NCI-H2171 (cell line): ENCODE results near the gene FOSB.

Experiments
- DNase-seq: peaks from one replicate; lab custom pipeline; 2025; lab: John Stamatoyannopoulos, UW

Gene FOSB

DNA sequence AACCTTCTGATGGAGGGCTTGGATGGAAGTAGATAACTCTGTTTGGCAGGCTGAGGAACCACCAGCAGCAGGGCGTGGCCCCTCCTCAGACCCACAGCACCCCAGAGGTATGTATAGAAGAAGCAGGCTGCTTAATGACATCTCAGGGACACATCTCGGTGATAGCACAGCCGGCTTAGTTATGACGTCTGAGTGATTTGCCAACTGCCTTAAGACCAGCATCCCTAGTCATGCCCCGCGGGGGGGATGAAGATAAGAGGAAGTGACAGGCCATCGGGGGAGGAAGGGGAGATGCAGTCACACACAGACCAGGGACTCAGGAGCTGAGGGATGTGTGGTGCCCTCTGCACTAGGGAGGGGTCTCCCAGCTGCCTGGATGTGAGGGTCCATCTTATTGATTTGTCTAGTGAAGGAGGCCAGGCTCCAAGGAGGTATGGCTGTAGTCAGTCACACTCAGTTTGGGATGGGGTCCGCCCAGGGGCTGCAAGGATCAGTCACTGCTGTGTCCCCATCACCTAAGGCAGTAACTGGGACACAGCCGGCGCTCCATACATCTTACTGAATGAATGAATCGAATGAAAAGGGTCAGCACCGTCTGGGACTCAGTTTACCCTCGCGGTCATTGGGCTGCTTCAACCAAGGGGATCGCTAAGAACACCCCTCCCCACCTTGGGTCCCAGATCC lies 24.9 kb upstream of the FOSB start:
- no peak for DNase-seq

- peak; percentile 89 for DNase-seq
Observed at GRCh38 chr19:45443462-45444317, 24.1 kb upstream of the FOSB start.

GRCh38 chr19:45444318-45445041 lies 23.3 kb upstream of the FOSB start:
- peak; percentile 31 for DNase-seq

- no peak for DNase-seq
Observed at GRCh38 chr19:45445139-45445538, 22.7 kb upstream of the FOSB start.

- no peak for DNase-seq
Observed at GRCh38 chr19:45446295-45446694, 21.5 kb upstream of the FOSB start.

DNA sequence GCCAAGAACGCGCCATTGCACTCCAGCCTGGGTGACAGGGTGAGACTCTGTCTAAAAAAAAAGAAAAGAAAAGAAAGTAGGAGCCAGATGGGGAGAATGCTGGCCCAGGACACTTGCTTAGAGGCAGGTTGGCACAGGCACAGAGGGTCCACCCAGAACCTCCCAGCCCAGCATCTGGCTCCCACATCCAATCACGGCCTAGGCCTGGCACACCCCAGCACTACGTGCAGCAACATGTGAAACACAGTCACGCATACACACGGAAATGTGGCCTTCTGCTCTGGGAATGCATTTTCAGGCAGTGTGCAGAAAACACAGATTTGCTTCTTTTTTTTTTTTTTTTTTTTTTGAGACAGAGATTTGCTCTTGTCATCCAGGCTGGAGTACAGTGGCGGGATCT lies 20.9 kb upstream of the FOSB start:
- peak; percentile 86 for DNase-seq

DNA sequence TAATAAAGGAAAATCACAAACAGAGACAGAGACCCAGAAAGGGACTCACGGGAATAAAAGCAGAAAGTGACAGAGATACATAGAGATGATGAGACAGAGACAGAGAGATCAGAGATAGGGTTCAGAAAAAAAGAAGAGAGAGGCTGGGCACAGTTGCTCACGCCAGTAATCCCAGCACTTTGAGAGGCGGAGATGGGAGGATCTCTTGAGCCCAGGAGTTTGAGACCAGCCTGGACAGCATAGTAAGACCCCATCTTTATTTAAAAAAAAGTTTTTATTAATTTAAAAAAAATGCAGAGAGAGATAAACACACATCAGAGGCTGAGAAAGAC lies 19.4 kb upstream of the FOSB start:
- no peak for DNase-seq

DNA sequence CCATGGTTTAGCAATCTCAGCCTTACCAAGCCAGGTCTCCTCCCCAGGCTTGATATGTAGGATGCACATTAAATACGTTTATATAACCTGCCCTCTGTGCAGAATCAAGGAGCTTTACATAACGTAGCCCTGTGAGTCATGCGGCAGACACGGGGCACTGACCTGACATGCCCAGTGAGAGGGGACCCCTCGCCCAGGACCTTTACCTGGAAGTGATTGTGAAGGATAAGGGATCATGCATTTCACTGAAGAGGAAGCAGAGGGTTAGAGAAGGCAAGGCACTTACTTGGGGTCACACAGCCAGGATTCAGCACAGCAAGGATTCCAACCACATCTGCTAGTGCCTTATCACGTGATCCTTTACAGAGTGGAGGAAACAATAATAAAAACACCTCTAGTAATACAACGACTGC lies 18.9 kb upstream of the FOSB start:
- no peak for DNase-seq

- no peak for DNase-seq
Observed at GRCh38 chr19:45450012-45450333, 17.8 kb upstream of the FOSB start.

- DNase-seq: no peak
Observed at GRCh38 chr19:45451131-45451849, 16.5 kb upstream of the FOSB start.

- no peak for DNase-seq
Observed at GRCh38 chr19:45451850-45452387, 15.9 kb upstream of the FOSB start.

DNA sequence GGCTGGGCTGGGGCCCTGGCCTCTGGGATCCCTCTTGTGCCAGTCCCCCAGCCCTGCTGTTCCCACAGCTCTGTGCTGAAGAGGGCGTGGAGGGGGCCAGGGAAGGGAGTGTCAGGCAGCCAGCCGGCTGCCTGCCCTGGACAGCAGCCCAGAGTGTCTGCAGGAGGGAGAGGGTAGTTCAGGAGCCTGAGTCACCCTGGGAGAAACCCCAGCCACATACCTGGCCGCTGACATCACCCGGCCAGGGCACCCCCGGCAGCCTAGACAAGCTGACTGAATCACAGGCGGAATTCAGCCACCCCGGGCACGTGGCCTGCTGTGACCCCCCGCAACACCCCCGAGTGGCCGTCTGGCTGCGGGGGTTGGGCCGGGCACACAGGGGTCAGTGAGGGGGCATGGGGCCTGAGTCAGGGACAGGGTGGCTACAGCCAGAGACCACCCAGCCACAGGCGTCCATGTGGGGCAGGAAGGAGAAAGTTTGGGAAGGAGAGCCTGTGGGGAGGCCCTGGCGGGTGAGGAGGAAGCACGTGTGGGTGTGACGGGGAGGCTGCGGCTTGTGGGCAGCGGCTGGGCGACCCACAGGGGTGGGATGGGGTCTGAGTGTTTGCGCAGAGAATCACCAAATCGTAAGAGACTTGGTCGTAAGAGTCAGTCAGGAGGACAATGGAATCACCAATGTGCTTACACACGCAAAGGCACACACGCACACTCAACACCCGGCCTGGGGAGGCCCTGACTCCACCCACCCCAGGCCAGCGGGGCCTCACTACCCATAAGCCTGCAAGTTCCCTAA lies 11.9 kb upstream of the FOSB start:
- no peak for DNase-seq

DNA sequence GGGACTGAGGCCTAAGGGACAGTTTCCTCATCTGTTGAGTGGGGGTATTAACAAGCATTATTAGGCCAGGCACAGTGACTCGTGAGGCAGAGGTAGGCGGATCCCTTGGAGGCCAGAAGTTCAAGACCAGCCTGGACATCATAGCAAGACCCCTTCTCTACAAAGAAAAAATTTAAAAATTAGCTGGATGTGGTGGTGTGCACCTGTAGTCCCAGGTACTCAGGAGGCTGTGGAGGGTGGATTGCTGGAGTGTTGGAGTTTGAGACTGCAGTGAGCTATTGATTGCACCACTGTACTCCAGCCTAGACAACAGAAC lies 11.3 kb upstream of the FOSB start:
- no peak for DNase-seq

- DNase-seq: no peak
Observed at GRCh38 chr19:45457776-45458175, 10.0 kb upstream of the FOSB start.

- no peak for DNase-seq
Observed at GRCh38 chr19:45460807-45461347, 6.9 kb upstream of the FOSB start.

- DNase-seq: no peak
Observed at GRCh38 chr19:45462174-45462573, 5.6 kb upstream of the FOSB start.

GRCh38 chr19:45463241-45463640 lies 4.6 kb upstream of the FOSB start:
- DNase-seq: no peak

DNA sequence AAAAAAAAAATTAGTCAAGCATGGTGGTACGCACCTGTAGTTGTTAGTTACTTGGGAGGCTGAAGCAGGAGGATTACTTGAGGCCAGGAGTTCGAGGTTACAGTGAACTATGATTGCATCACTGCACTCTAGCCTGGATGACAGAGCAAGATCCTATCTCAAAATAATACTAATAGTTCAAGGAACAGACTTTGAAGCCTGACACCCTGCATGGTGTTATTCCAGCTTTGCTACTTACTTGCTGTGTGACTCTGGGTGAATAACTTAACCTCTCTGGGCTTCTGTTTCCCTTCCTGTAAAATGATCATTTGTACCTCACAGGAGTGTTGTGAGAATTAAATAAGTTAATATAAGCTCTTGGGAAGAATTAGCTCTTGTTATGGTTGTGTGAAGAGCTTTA lies 3.5 kb upstream of the FOSB start:
- DNase-seq: no peak

GRCh38 chr19:45464852-45465441 lies 2.8 kb upstream of the FOSB start:
- no peak for DNase-seq

- DNase-seq: no peak
Observed at GRCh38 chr19:45467115-45467455, 711 bp upstream of the FOSB start.

- no peak for DNase-seq
Observed at GRCh38 chr19:45468159-45468651, 409 bp downstream of the FOSB start.
